HG03060 (cell line): ENCODE results near the gene OOSP4B.
"Not testable (repeated sequence)": the region's sequence is repeated elsewhere in the genome, so short reads cannot be mapped to it uniquely, and the experiment has no call there.

Experiments
- ATAC-seq: cut with Tn5 transposase; IDR thresholded peaks from one replicate; pipeline ENCODE4 v1.9.1; 2021; ENCODE audit warnings: low read depth, moderate number of reproducible peaks; ENCODE audit not compliant: unreplicated experiment

OOSP4B gene

DNA sequence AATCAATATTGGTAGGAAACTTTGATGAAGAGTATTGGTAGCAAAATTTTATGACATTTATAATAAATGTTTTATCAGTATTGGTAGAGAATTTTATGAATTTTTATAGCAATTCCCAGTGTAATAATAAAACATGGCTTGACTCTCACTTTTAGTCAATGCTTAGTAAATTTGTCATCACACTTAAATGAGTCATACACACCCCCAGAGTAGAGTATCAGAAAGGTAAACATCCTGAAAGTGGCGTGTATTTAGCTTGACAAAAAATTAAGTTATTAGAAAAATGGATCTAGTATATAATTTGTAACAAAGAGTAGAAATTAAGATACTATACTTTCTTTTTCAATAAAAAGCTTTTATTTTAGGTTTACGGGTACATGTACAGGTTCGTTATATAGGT lies 42.1 kb downstream of the OOSP4B start:
- ATAC-seq: no peak

- ATAC-seq: no peak
These were observed 42.7 kb downstream of the OOSP4B start for GRCh38 chr11:60059521-60060240.

DNA sequence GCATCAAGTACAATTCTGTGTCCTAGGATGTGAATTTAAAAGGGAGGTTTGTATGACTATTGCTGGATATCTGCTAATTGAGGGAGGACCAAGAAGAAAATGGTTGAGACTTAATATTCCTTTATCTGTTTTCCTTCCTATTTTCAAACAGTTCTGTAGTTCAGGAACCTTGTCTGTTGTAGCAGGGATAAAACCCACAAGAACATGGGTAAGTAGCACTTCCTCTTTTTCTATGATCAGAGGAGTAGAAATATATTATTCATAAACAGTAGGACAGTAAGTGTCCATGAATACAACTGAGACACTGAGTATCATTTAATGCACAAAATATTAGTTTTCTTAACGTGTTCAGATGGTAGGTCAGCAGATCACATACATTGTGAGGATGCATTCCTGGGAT lies 47.1 kb downstream of the OOSP4B start:
- ATAC-seq: no peak

GRCh38 chr11:60065801-60066200 lies 48.8 kb downstream of the OOSP4B start:
- ATAC-seq: no peak

DNA sequence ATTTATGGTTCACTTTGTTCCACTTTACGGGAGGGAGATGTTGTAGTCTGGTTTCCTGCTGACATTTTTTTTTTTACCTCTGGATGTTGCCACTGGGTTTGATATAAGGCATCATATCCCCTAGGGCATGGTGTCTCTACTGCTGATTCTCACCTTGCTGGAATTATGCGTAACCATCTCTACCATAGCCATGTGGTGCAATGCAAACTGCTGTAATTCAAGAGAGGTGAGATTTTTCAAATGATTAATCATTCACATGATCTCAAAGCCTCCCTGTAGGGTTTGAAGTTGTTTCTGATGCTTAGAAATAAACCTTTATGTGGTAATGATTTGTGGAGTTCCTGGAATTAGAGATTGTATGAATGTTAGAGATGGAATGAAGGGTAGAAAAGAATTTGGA lies 52.5 kb downstream of the OOSP4B start:
- no peak for ATAC-seq

DNA sequence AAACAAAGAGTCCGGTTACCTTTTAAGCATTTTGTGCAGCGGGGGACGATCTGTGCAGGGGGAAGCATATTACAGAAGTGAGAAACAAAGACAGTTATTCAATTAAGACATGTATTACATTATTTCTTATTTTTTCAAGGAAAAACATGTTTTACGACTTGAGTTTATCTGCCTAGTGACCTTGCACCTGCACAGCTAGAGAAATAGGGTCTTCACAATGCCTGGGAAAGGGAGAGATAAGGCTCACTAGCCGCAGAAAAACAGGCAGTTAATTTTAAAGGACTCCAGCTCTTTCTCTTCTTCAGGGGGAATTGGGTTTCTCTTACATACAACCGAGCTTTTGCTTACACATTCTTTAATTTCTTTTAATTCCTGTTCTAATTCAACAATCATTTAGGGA lies 54.7 kb downstream of the OOSP4B start:
- not testable (repeated sequence) for ATAC-seq

GRCh38 chr11:60077216-60077817 lies 60.3 kb downstream of the OOSP4B start:
- no peak for ATAC-seq

GRCh38 chr11:60077981-60078380 lies 61.0 kb downstream of the OOSP4B start:
- ATAC-seq: no peak

- no peak for ATAC-seq
These were observed 61.8 kb downstream of the OOSP4B start for GRCh38 chr11:60078745-60079144.

GRCh38 chr11:60080535-60080934 lies 63.6 kb downstream of the OOSP4B start:
- ATAC-seq: no peak
